ENCODE data around the gene ZNF687. TPM values are rescaled to one million over a fixed set of nuclear protein-coding genes. Genes with fewer than 3 reads are reported as not detected.

ZNF687 gene
- polyA plus RNA-seq, 2 of the 4 experiments (the other 2 are of a cell fraction) = 14.0 to 17.5 TPM

DNA sequence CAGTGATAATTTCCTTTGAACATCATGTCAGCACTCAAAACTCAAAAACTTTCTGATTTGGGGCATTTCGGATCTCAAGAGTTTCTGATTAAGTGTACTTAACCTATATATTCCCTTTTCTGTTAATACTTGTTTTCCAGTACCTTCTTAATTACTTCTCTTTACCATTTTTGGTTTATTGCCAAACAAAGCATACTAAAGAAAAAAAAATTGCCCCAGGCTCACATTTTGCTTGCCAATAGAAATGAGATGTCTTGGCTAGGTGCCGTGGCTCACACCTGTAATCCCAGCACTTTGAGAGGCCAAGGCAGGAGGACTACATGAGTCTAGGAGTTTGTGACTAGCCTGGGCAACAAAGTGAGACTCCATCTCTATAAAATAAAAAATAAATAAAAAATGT, 22.7 kb upstream of the ZNF687 start:
- TF ChIP-seq, protein P1, sequence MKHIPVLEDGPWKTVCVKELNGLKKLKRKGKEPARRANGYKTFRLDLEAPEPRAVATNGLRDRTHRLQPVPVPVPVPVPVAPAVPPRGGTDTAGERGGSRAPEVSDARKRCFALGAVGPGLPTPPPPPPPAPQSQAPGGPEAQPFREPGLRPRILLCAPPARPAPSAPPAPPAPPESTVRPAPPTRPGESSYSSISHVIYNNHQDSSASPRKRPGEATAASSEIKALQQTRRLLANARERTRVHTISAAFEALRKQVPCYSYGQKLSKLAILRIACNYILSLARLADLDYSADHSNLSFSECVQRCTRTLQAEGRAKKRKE (CRISPR knock-in tag; IDR thresholded peaks at IDR 0.05; ENCODE audit: low read depth) = no peak
- TF ChIP-seq CEBPB (IDR thresholded peaks at IDR 0.05) = no peak
- TF ChIP-seq, protein P2, sequence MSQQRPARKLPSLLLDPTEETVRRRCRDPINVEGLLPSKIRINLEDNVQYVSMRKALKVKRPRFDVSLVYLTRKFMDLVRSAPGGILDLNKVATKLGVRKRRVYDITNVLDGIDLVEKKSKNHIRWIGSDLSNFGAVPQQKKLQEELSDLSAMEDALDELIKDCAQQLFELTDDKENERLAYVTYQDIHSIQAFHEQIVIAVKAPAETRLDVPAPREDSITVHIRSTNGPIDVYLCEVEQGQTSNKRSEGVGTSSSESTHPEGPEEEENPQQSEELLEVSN (IDR thresholded peaks at IDR 0.05; ENCODE audit: borderline replicate concordance, low read depth) = no peak
- no peak for TF ChIP-seq ZC3H11A (IDR thresholded peaks at IDR 0.05)
- no peak for TF ChIP-seq MAFK (IDR thresholded peaks at IDR 0.05; ENCODE audit: partially characterized antibody)
- no peak for TF ChIP-seq FOSL2 (IDR thresholded peaks at IDR 0.05)
- no peak for TF ChIP-seq FOSL2 (CRISPR knock-in tag; IDR thresholded peaks at IDR 0.05)
- TF ChIP-seq RAD21 (conservative IDR thresholded peaks at IDR 0.05 in 1 of 2, IDR thresholded peaks at IDR 0.05 in 1 of 2) = no peak
- TF ChIP-seq TP53 (CRISPR knock-in tag; IDR thresholded peaks at IDR 0.05) = no peak
- no peak for TF ChIP-seq JUN (IDR thresholded peaks at IDR 0.05)
- TF ChIP-seq, protein P3, sequence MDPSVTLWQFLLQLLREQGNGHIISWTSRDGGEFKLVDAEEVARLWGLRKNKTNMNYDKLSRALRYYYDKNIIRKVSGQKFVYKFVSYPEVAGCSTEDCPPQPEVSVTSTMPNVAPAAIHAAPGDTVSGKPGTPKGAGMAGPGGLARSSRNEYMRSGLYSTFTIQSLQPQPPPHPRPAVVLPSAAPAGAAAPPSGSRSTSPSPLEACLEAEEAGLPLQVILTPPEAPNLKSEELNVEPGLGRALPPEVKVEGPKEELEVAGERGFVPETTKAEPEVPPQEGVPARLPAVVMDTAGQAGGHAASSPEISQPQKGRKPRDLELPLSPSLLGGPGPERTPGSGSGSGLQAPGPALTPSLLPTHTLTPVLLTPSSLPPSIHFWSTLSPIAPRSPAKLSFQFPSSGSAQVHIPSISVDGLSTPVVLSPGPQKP (IDR thresholded peaks at IDR 0.05; ENCODE audit: low read depth, low read length) = no peak
- no peak for TF ChIP-seq KDM5A (IDR thresholded peaks at IDR 0.05)
- no peak for TF ChIP-seq RCOR1 (IDR thresholded peaks at IDR 0.05; ENCODE audit: low read depth, low read length)
- no peak for TF ChIP-seq NFE2L2 (conservative IDR thresholded peaks at IDR 0.05; ENCODE audit: low read length)
- no peak for TF ChIP-seq RFX5 (IDR thresholded peaks at IDR 0.05)
- no peak for TF ChIP-seq RARB (CRISPR knock-in tag; IDR thresholded peaks at IDR 0.05)
- TF ChIP-seq HOXB5 (CRISPR knock-in tag; IDR thresholded peaks at IDR 0.05) = no peak
- TF ChIP-seq, protein P4, sequence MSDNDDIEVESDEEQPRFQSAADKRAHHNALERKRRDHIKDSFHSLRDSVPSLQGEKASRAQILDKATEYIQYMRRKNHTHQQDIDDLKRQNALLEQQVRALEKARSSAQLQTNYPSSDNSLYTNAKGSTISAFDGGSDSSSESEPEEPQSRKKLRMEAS (IDR thresholded peaks at IDR 0.05) = no peak
- TF ChIP-seq, protein P5, sequence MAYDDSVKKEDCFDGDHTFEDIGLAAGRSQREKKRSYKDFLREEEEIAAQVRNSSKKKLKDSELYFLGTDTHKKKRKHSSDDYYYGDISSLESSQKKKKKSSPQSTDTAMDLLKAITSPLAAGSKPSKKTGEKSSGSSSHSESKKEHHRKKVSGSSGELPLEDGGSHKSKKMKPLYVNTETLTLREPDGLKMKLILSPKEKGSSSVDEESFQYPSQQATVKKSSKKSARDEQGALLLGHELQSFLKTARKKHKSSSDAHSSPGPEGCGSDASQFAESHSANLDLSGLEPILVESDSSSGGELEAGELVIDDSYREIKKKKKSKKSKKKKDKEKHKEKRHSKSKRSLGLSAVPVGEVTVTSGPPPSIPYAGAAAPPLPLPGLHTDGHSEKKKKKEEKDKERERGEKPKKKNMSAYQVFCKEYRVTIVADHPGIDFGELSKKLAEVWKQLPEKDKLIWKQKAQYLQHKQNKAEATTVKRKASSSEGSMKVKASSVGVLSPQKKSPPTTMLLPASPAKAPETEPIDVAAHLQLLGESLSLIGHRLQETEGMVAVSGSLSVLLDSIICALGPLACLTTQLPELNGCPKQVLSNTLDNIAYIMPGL (CRISPR knock-in tag; IDR thresholded peaks at IDR 0.05; ENCODE audit: borderline replicate concordance) = no peak
- no peak for TF ChIP-seq PHF8 (IDR thresholded peaks at IDR 0.05; ENCODE audit: borderline replicate concordance, low read depth)
- TF ChIP-seq POLR2A (IDR thresholded peaks at IDR 0.05; ENCODE audit: low read length) = no peak
- ATAC-seq (no peak), DNase-seq (ENCODE audit: low read depth in 1 of 2, low spot score in 1 of 2) (no peak), FAIRE-seq (no peak)
- 94% methylated on average over 2 of the region's 2 CpGs for WGBS (ENCODE audit: missing lambda C conversion rate)
- H3K27ac ChIP-seq = no peak overlapping the region
- no peak overlapping the region for H3K4me3 ChIP-seq
- POLR2A ChIA-PET = no interaction called here
- H3K9me3 ChIP-seq = no peaks in the 10 kb centered on the region
- peaks cover 6% of the 10 kb centered on the region; the same call in 1 of the 3 replicates for H3K4me1 ChIP-seq
- no peak overlapping the region for H3K4me2 ChIP-seq
- CTCF ChIA-PET = interaction anchor here (1.2 kb wide), 1 partner anchor 9 kb away, joined by 4 read pairs; no protein-coding TSS in a partner anchor

DNA sequence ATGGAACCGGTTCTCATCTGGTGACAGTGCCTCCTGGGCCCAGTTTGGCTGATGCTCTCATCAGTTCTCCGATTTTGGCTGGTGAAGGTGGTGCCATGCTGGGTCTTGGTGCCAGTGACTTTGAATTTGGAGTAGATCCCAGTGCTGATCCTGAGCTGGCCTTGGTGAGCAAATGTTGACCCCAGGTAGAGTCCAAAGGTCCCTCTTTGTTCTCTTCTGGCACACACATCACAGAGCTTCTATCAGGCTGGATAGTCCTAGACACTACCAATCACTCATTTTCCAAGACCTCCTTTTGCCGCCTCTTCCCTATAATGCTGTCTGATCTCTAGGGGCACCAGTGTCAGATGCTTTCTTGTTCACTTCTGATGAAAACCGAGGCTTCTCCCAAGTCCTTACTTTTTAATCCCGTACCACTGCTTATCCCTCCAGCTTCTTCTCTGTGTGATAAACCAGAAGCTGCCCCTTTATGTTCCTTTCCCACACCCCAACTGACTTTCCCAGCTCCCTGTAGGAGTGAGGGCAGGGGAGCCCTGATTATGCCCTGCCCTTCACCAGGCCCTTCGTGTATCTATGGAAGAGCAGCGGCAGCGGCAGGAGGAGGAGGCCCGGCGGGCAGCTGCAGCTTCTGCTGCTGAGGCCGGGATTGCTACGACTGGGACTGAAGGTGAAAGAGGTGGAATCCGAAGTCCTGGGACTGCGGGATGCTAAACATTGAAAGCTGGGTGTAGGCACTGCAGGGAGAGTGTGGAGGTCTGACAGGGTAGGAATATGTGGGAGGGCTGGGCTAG, 16.5 kb upstream of the ZNF687 start:
- Histone ChIP-seq H3K4me1 (no peaks in the 10 kb centered on the region), H3K9me3 (no peaks in the 10 kb centered on the region), H3K27ac (no peak overlapping the region), H3K4me3 (no peak overlapping the region), H3K4me2 (no peak overlapping the region)
- TF ChIP-seq, protein P6, sequence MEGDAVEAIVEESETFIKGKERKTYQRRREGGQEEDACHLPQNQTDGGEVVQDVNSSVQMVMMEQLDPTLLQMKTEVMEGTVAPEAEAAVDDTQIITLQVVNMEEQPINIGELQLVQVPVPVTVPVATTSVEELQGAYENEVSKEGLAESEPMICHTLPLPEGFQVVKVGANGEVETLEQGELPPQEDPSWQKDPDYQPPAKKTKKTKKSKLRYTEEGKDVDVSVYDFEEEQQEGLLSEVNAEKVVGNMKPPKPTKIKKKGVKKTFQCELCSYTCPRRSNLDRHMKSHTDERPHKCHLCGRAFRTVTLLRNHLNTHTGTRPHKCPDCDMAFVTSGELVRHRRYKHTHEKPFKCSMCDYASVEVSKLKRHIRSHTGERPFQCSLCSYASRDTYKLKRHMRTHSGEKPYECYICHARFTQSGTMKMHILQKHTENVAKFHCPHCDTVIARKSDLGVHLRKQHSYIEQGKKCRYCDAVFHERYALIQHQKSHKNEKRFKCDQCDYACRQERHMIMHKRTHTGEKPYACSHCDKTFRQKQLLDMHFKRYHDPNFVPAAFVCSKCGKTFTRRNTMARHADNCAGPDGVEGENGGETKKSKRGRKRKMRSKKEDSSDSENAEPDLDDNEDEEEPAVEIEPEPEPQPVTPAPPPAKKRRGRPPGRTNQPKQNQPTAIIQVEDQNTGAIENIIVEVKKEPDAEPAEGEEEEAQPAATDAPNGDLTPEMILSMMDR (IDR thresholded peaks at IDR 0.05) = no peak
- TF ChIP-seq HOXB13 (CRISPR knock-in tag; IDR thresholded peaks at IDR 0.05; ENCODE audit: low read depth) = no peak
- TF ChIP-seq, protein P5 (CRISPR knock-in tag; IDR thresholded peaks at IDR 0.05; ENCODE audit: borderline replicate concordance) = no peak
- no peak for TF ChIP-seq ZC3H11A (IDR thresholded peaks at IDR 0.05)
- TF ChIP-seq SMC3 (IDR thresholded peaks at IDR 0.05) = no peak
- no peak for TF ChIP-seq RARB (CRISPR knock-in tag; IDR thresholded peaks at IDR 0.05)
- TF ChIP-seq CHD2 (IDR thresholded peaks at IDR 0.05; ENCODE audit: low read length, partially characterized antibody) = no peak
- TF ChIP-seq HOXA7 (CRISPR knock-in tag; IDR thresholded peaks at IDR 0.05) = no peak
- no peak for TF ChIP-seq TFCP2L1 (CRISPR knock-in tag; IDR thresholded peaks at IDR 0.05)
- TF ChIP-seq FOSB (CRISPR knock-in tag; IDR thresholded peaks at IDR 0.05) = no peak
- TF ChIP-seq ZSCAN20 (CRISPR knock-in tag; IDR thresholded peaks at IDR 0.05) = no peak
- TF ChIP-seq POLR2A (IDR thresholded peaks at IDR 0.05; ENCODE audit: low read length) = no peak
- no peak for TF ChIP-seq CEBPB (IDR thresholded peaks at IDR 0.05)
- POLR2A ChIA-PET = interaction anchor here (1.5 kb wide), 1 partner anchor 11 kb away, joined by 4 read pairs; the partner anchor contains the start of gene PSMD4
- 92% methylated on average over 14 of the region's 14 CpGs for WGBS (ENCODE audit: missing lambda C conversion rate)
- ATAC-seq = no peak; a peak in 1 of 6 replicates
- FAIRE-seq = no peak
- CTCF ChIA-PET = interaction anchor here (1.5 to 2.5 kb wide), 2 partner anchors 13 to 75 kb away, joined by 3 to 9 read pairs; no protein-coding TSS in a partner anchor
- DNase-seq (ENCODE audit: low read depth in 1 of 2, low spot score in 1 of 2) = no peak
